Naive B cell (primary cell): Measurements from ENCODE around the gene GPR142. TPM values are rescaled to one million over a fixed set of nuclear protein-coding genes. Genes with fewer than 3 reads are reported as not detected.
"Not testable (repeated sequence)": the region's sequence is repeated elsewhere in the genome, so short reads cannot be mapped to it uniquely, and the experiment has no call there.

Source experiments
- ATAC-seq, 2 donors: fragments of 150-1000 bp; cut with Tn5 transposase; 2 replicates each; pipeline ENCODE4 v1.10.0; 2021; ENCODE audit warnings: low read depth in 2 of 2, mild to moderate bottlenecking in 2 of 2, moderate library complexity in 2 of 2
- DNase-seq: peaks from one replicate; pipeline ENCODE4 v3.0.0; 2022
- H3K27ac Mint-ChIP-seq, 6 donors: one replicate each; pipeline ENCODE4 v1.8.0; 2020 to 2022; ENCODE audit warnings: mild to moderate bottlenecking in 6 of 6, mixed read lengths in 6 of 6, moderate library complexity in 5 of 6, inconsistent platforms in 2 of 6
- H3K27me3 Mint-ChIP-seq, 3 donors: one replicate each; pipeline ENCODE4 v1.8.0; 2021 to 2022; ENCODE audit warnings: mixed read lengths in 3 of 3, mild to moderate bottlenecking in 1 of 3
- H3K36me3 Mint-ChIP-seq, 2 donors: one replicate each; pipeline ENCODE4 v1.8.0; 2020 to 2022; ENCODE audit warnings: mixed read lengths in 2 of 2, inconsistent platforms in 1 of 2, mild to moderate bottlenecking in 1 of 2
- H3K4me1 Mint-ChIP-seq, 3 donors: one replicate each; pipeline ENCODE4 v1.8.0; 2020 to 2022; ENCODE audit warnings: mixed read lengths in 3 of 3, inconsistent platforms in 1 of 3, mild to moderate bottlenecking in 1 of 3, moderate library complexity in 1 of 3
- H3K4me3 Mint-ChIP-seq, 8 donors: one replicate each; pipeline ENCODE4 v1.8.0; 2020 to 2022; ENCODE audit warnings: mild to moderate bottlenecking in 8 of 8, mixed read lengths in 8 of 8, moderate library complexity in 8 of 8, inconsistent platforms in 2 of 8
- H3K9me3 Mint-ChIP-seq, 7 donors: one replicate each; pipeline ENCODE4 v1.8.0; 2020 to 2022; ENCODE audit warnings: mixed read lengths in 7 of 7, mild to moderate bottlenecking in 5 of 7, inconsistent platforms in 2 of 7, moderate library complexity in 1 of 7
- polyA plus RNA-seq, 6 donors: library from polyadenylated mRNA; unstranded; fragments of 300-500 nt; fragmentation: Illumina TruSeq; gene quantifications; one replicate each; pipeline ENCODE4 v1.2.3, GENCODE V29; 2021; ENCODE audit warnings: low read depth in 6 of 6

GPR142 gene
- polyA plus RNA-seq, 6 donors from 2014 or later = not detected

DNA sequence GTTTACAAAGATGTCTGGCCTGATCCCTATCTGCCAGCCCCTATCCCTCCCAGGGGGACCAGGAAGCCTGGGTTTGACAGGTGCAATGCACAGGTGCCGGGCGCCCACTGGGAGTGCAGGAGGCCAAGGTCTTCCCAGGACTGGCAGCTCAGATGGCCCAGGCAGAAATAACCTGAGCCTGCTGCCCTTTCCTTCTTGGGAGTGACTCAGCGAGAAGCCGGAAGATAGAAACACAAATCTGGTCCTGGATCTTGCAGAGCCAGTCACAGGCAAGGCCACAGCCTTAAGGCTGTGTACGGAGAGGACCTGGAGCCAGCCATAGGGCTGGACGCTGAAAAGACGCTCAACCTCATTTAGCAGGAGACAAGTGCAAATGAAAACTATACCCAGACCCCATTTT lies 27.7 kb downstream of the GPR142 start:
- Mint-ChIP-seq H3K9me3 (peaks cover 0 to 16% (median 1%) of the 10 kb centered on the region in 7 donors), H3K27ac (no peak overlapping the region), H3K4me1 (no peaks in the 10 kb centered on the region), H3K4me3 (no peak overlapping the region), H3K27me3 (peaks cover 10 to 23% (median 22%) of the 10 kb centered on the region in 3 donors), H3K36me3 (peaks cover 0 to 5% of the 10 kb centered on the region in 2 donors)
- ATAC-seq = no peak
- DNase-seq = no peak

- no peak overlapping the region for H3K27ac Mint-ChIP-seq
- peaks cover 0 to 9% (median 2%) of the 10 kb centered on the region in 7 donors for H3K9me3 Mint-ChIP-seq
- peaks cover 0 to 2% of the 10 kb centered on the region in 2 donors for H3K36me3 Mint-ChIP-seq
Observed at GRCh38 chr17:74396567-74396966, 29.3 kb downstream of the GPR142 start.

DNA sequence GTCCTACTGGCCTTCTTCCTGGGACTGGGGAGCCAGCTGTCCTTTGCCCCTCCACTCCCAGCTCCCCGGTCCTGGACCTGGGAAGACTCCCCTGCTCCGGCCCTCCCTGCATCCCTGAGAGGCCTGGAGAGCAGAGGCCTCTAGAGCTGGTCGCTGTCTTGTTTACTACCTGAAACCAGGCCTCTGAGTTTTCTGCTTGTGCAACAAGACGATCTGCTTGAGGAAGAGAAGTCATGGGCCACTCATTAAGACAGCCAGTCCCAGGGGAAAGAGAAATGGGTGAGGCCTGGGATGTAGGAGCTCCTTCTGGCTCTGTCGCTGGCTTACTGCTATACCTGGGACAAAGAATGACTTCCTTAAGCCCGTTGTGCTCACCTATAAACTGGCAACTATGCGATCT lies 34.7 kb downstream of the GPR142 start:
- ATAC-seq = no peak
- Mint-ChIP-seq H3K9me3 (peaks cover 0 to 7% (median 0%) of the 10 kb centered on the region in 7 donors), H3K27ac (peak overlapping the region in 1 of 6 donors; percentile 28), H3K27me3 (peaks cover 13 to 26% (median 26%) of the 10 kb centered on the region in 3 donors), H3K4me1 (no peaks in the 10 kb centered on the region), H3K36me3 (no peaks in the 10 kb centered on the region), H3K4me3 (no peak overlapping the region)
- no peak for DNase-seq

More at GRCh38 chr17:74396567-74396966, 29.3 kb downstream of the GPR142 start:
- DNase-seq (no peak), ATAC-seq (no peak)
- Mint-ChIP-seq H3K4me1 (no peaks in the 10 kb centered on the region), H3K4me3 (no peak overlapping the region), H3K27me3 (peaks cover 6 to 22% (median 19%) of the 10 kb centered on the region in 3 donors)

DNA sequence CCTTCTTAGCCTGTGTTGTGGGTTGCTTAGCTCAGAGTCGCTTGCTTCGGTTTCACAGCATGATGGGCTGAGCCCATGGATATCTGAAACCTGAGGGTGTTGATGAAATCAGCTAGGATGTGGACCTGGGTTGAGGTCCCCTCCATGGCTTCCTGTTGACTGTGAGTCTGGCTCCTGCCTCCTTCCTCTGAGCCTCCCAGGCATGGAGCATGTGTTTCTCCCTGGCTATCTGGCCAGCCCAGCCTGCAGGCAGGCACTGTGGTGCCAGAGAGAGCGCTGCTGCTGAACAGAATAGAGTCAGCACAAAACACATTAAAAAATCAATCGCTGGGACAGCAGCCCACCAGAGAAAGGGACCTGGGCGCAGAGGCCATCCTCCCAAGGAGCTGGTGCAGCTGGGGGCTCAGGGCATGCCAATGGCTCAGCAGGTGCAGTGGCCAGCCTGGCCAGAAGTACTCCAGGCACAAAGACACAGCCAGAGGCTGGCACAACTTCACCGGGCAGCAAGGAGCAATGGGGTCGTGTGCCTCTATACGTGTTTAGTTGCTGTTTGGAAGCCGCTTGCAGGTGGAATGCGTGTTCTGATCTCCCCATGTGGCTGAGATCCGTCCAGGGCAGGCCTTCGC lies 36.3 kb downstream of the GPR142 start:
- Mint-ChIP-seq H3K36me3 (no peaks in the 10 kb centered on the region), H3K27me3 (peaks cover 13 to 30% (median 26%) of the 10 kb centered on the region in 3 donors), H3K27ac (no peak overlapping the region), H3K4me3 (no peak overlapping the region), H3K9me3 (peaks cover 0 to 7% (median 0%) of the 10 kb centered on the region in 7 donors), H3K4me1 (no peaks in the 10 kb centered on the region)
- no peak for ATAC-seq
- DNase-seq = no peak

- no peak overlapping the region for H3K27ac Mint-ChIP-seq
- peaks cover 0 to 7% (median 0%) of the 10 kb centered on the region in 7 donors for H3K9me3 Mint-ChIP-seq
- no peaks in the 10 kb centered on the region for H3K36me3 Mint-ChIP-seq
- no peak overlapping the region for H3K4me3 Mint-ChIP-seq
- ATAC-seq = no peak
- H3K27me3 Mint-ChIP-seq = peaks cover 13 to 30% (median 26%) of the 10 kb centered on the region in 3 donors
- no peaks in the 10 kb centered on the region for H3K4me1 Mint-ChIP-seq
- no peak for DNase-seq
Observed at GRCh38 chr17:74404218-74404617, 36.9 kb downstream of the GPR142 start.

DNA sequence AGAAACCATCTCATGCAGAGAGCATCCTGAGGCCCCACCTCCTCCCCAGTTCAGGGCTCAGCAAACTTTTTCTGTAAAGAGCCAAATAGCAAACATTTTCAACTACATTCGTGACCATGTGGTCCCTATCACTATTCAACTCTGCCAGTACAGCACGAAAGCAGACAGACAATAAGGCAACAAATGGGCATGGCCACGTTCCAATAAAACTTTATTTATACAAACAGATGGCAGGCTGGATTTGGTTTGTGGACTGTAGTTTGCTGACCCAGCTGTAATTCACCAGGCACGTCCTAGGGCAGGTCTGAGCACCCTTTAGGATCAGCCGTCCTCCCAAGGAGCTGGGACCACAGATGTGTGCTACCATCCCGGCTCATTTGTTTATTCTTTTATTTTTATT lies 37.5 kb downstream of the GPR142 start:
- H3K4me3 Mint-ChIP-seq = no peak overlapping the region
- H3K9me3 Mint-ChIP-seq = peaks cover 0 to 4% (median 0%) of the 10 kb centered on the region in 7 donors
- no peak overlapping the region for H3K27ac Mint-ChIP-seq
- ATAC-seq = no peak
- H3K27me3 Mint-ChIP-seq = peaks cover 13 to 30% (median 26%) of the 10 kb centered on the region in 3 donors
- DNase-seq = no peak
- no peaks in the 10 kb centered on the region for H3K36me3 Mint-ChIP-seq
- no peaks in the 10 kb centered on the region for H3K4me1 Mint-ChIP-seq

DNA sequence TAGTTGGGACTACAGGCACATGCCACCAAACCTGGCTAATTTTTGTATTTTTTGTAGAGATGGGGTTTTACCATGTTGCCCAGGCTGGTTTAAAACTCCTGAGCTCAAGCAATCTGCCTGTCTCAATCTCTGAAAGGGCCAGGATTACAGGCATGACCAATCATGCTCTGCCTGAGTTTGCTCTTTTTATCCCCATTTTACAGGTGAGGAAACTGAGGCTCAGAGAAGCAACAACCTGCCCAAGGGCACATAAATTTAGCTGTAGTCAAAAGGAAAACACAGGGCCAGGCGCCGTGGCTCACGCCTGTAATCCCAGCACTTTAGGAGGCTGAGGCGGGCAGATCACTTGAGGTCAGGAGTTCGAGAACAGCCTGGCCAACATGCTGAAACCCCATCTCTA lies 38.0 kb downstream of the GPR142 start:
- H3K36me3 Mint-ChIP-seq, H3K9me3 Mint-ChIP-seq, H3K27ac Mint-ChIP-seq, H3K4me3 Mint-ChIP-seq, H3K4me1 Mint-ChIP-seq, DNase-seq, ATAC-seq: not testable (repeated sequence)
- H3K27me3 Mint-ChIP-seq = peaks cover 13 to 30% (median 26%) of the 10 kb centered on the region in 3 donors

DNA sequence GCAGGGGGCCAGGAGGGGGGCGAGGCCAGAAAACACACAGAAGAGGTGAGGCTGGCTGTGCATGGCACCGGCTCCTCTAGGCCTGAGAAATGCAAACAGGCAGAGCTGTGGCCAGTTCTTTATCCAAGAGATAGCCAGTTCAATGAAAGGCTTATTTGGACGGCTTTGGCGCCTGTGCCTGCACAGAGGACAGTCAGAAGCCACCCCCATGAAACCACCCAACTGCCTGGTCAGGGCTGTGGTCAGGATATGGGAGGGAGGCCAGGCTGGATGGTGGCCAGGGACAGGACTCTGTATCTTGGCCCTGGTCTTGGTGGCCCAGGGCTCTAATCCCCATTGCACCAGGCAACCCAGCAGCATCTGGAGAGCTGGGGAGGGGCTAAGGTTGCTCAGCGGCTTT lies 40.1 kb downstream of the GPR142 start:
- Mint-ChIP-seq H3K27me3 (peaks cover 10 to 32% (median 21%) of the 10 kb centered on the region in 3 donors), H3K4me3 (no peak overlapping the region), H3K9me3 (peaks cover 0 to 7% (median 2%) of the 10 kb centered on the region in 7 donors), H3K4me1 (no peaks in the 10 kb centered on the region), H3K36me3 (peaks cover 0 to 8% of the 10 kb centered on the region in 2 donors), H3K27ac (no peak overlapping the region)
- DNase-seq (no peak), ATAC-seq (no peak)

- H3K27ac Mint-ChIP-seq = no peak overlapping the region
- no peak overlapping the region for H3K4me3 Mint-ChIP-seq
- peaks cover 10 to 32% (median 21%) of the 10 kb centered on the region in 3 donors for H3K27me3 Mint-ChIP-seq
- H3K9me3 Mint-ChIP-seq = peaks cover 0 to 7% (median 2%) of the 10 kb centered on the region in 7 donors
- no peak for DNase-seq
- peaks cover 0 to 8% of the 10 kb centered on the region in 2 donors for H3K36me3 Mint-ChIP-seq
- no peaks in the 10 kb centered on the region for H3K4me1 Mint-ChIP-seq
- no peak for ATAC-seq
Observed at GRCh38 chr17:74408262-74408661, 41.0 kb downstream of the GPR142 start.

DNA sequence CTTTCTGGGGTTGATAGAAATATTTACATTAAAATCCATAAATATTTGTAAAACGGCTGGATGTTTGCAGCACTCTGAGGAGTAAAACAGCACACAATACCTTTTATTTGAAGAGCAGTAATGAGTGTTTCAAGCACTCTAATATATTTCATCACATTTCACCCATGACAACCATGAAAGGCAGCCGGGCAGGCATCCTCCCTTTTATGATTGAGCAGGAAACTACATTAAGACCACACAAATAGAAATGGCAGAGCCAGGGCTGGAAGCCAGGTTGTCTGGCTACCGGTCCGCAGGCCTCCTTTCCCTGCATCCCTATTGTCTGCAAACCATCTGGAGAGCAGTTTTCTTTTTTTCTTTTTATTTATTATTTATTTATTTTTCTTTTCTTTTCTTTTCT lies 41.5 kb downstream of the GPR142 start:
- DNase-seq (no peak), ATAC-seq (no peak)
- peaks cover 0 to 8% of the 10 kb centered on the region in 2 donors for H3K36me3 Mint-ChIP-seq
- no peaks in the 10 kb centered on the region for H3K4me1 Mint-ChIP-seq
- no peak overlapping the region for H3K4me3 Mint-ChIP-seq
- no peak overlapping the region for H3K27ac Mint-ChIP-seq
- peaks cover 0 to 7% (median 2%) of the 10 kb centered on the region in 7 donors for H3K9me3 Mint-ChIP-seq
- peaks cover 10 to 30% (median 21%) of the 10 kb centered on the region in 3 donors for H3K27me3 Mint-ChIP-seq

GRCh38 chr17:74410001-74410443 lies 42.7 kb downstream of the GPR142 start:
- Mint-ChIP-seq H3K27me3 (peaks cover 4 to 32% (median 13%) of the 10 kb centered on the region in 3 donors), H3K4me1 (peaks cover 0 to 5% (median 3%) of the 10 kb centered on the region in 3 donors), H3K9me3 (peaks cover 0 to 7% (median 2%) of the 10 kb centered on the region in 7 donors), H3K36me3 (peaks cover 0 to 8% of the 10 kb centered on the region in 2 donors), H3K27ac (no peak overlapping the region), H3K4me3 (no peak overlapping the region)
- DNase-seq (no peak), ATAC-seq (no peak)

- H3K9me3 Mint-ChIP-seq = peaks cover 0 to 7% (median 2%) of the 10 kb centered on the region in 7 donors
Observed at GRCh38 chr17:74412581-74412980, 45.3 kb downstream of the GPR142 start.

DNA sequence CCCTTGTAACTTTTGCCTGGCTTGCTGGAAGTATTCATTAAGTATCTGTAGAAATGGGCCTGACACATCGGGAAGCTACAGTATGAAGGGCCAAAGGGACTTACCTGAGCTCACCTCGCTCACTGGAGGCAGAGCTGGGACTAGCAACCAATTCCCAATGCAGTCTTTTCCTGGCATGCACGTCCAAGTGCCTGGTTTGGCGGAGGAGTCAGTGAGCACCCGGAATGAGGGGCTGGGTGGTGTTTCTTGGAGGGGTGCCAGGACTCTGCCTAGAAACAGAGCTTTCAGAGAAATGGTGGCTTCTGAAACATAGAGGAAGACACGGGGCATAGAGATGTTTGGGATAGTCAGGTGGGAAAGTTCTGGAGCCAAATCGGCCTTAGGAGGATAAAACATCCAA lies 46.2 kb downstream of the GPR142 start:
- no peak for DNase-seq
- Mint-ChIP-seq H3K36me3 (peaks cover 0 to 8% of the 10 kb centered on the region in 2 donors), H3K9me3 (peaks cover 0 to 7% (median 2%) of the 10 kb centered on the region in 7 donors), H3K27me3 (peaks cover 4 to 37% (median 5%) of the 10 kb centered on the region in 3 donors), H3K4me3 (no peak overlapping the region), H3K4me1 (peaks cover 0 to 5% (median 3%) of the 10 kb centered on the region in 3 donors), H3K27ac (no peak overlapping the region)
- ATAC-seq = no peak

More at GRCh38 chr17:74412581-74412980, 45.3 kb downstream of the GPR142 start:
- ATAC-seq (no peak), DNase-seq (no peak)
- Mint-ChIP-seq H3K4me3 (no peak overlapping the region), H3K27ac (no peak overlapping the region), H3K27me3 (peaks cover 4 to 33% (median 5%) of the 10 kb centered on the region in 3 donors), H3K36me3 (peaks cover 0 to 8% of the 10 kb centered on the region in 2 donors), H3K4me1 (peaks cover 0 to 5% (median 3%) of the 10 kb centered on the region in 3 donors)

GRCh38 chr17:74414510-74414909 lies 47.2 kb downstream of the GPR142 start:
- H3K4me1 Mint-ChIP-seq = peaks cover 0 to 5% (median 3%) of the 10 kb centered on the region in 3 donors
- H3K4me3 Mint-ChIP-seq = no peak overlapping the region
- H3K9me3 Mint-ChIP-seq = peaks cover 0 to 7% (median 2%) of the 10 kb centered on the region in 7 donors
- peaks cover 0 to 8% of the 10 kb centered on the region in 2 donors for H3K36me3 Mint-ChIP-seq
- peaks cover 4 to 47% (median 12%) of the 10 kb centered on the region in 3 donors for H3K27me3 Mint-ChIP-seq
- DNase-seq (no peak), ATAC-seq (no peak)
- H3K27ac Mint-ChIP-seq = no peak overlapping the region
